ENCODE results near the gene COMMD8.

COMMD8 gene

DNA sequence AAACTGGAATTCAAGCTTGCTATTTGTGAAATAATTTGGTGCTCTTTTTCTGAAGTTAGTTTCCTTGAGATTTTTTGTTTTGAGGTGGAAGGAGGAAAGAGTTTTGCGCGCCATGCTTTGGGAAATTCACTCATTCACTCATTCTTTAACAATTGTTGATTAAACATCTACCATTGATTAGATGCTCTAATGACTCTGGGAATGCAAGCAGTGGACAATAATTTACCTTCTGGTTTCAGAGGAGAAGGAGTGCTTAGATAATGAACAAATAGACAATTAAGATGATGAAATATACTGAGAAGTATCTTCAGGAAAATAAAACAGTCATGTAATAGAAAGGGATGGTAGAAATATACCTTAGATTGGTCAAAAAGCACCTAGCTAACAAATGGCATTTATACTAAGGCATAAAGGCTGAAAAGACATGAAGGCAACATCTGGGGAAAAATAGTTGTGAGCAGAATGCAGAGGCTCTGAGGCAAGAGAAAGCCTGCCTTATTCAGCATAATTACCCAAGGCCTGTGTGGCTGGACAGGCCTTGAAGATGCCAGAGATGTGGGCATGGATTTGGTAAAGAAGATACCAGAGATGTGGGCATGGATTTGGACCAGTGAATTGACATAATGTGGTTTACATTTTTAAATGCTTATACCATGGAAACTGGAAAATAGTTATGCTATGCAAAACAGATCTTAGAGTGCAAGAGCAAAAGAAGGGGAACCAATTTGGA, 2.7 kb upstream of the COMMD8 start:
- Histone ChIP-seq H3K9ac (no peak overlapping the region), H3K36me3 (no peaks in the 10 kb centered on the region), H3K4me2 (peak overlapping the region in 1 of 11 experiments; percentile 87; a peak in 1 of 22 replicates), H3K27ac (no peak overlapping the region), H3K27me3 (no peaks in the 10 kb centered on the region), H3K4me1 (peaks cover 18 to 34% (median 30%) of the 10 kb centered on the region in 10 experiments), H4K20me1 (no peaks in the 10 kb centered on the region), H3K9me3 (replicated peaks in 1 of 11) (no peaks in the 10 kb centered on the region), H3K4me3 (no peak overlapping the region)
- no peak for TF ChIP-seq Cebpa-rat (IDR thresholded peaks at IDR 0.05)

- H3K9me3 ChIP-seq (replicated peaks in 1 of 11): no peaks in the 10 kb centered on the region
- H3K27ac ChIP-seq: no peak overlapping the region
- H3K27me3 ChIP-seq: no peaks in the 10 kb centered on the region
- H4K20me1 ChIP-seq: no peaks in the 10 kb centered on the region
- H3K36me3 ChIP-seq: peaks cover 0 to 2% (median 0%) of the 10 kb centered on the region in 11 experiments; a peak in 2 of 22 replicates
- peaks cover 26 to 34% (median 30%) of the 10 kb centered on the region in 10 experiments for H3K4me1 ChIP-seq
- no peak overlapping the region for H3K9ac ChIP-seq
- H3K4me2 ChIP-seq: peak overlapping the region in 8 of 11 experiments; percentile 8 to 94 (median 82); a peak in 10 of 22 replicates
- H3K4me3 ChIP-seq: no peak overlapping the region
- TF ChIP-seq Cebpa-rat (IDR thresholded peaks at IDR 0.05): no peak
Measured at GRCh38 chr4:47465004-47465403, 1.5 kb upstream of the COMMD8 start.

DNA sequence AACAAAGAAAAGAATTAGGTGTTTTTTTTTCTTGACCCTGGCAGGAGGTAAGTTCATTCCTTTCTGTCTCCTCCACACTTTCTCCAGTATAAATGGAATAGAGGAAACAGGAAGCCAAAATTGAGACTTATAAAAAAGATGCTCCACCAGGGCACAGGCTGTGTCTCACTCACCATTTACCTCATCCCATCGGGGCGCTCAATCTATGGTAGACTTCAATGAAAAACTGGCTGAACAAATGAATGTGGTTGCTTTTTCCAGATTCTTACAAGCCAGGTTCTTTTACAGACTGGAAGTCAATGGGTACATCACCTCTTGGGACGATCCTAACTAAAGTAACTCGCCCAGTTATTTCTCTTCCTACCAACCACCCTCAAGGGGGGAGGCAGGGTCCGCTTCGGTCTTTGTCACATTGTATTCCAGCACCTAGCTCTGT, 685 bp downstream of the COMMD8 start:
- no peaks in the 10 kb centered on the region for H4K20me1 ChIP-seq
- no peak for TF ChIP-seq Cebpa-rat (IDR thresholded peaks at IDR 0.05)
- H3K36me3 ChIP-seq: peaks cover 0 to 20% (median 6%) of the 10 kb centered on the region in 11 experiments; a peak in 11 of 22 replicates
- no peaks in the 10 kb centered on the region for H3K9me3 ChIP-seq (replicated peaks in 1 of 11)
- peak overlapping the region; percentile 80 to 95 (median 91) for H3K4me2 ChIP-seq
- no peaks in the 10 kb centered on the region for H3K27me3 ChIP-seq
- peak overlapping the region; percentile 73 to 91 (median 80) for H3K4me3 ChIP-seq
- H3K27ac ChIP-seq: peak overlapping the region; percentile 71 to 92 (median 86)
- H3K9ac ChIP-seq: peak overlapping the region; percentile 81 to 90 (median 84)
- H3K4me1 ChIP-seq: peaks cover 26 to 34% (median 30%) of the 10 kb centered on the region in 10 experiments

GRCh38 chr4:47451657-47452056, 11.8 kb downstream of the COMMD8 start:
- TF ChIP-seq Cebpa-rat (IDR thresholded peaks at IDR 0.05): no peak
- Histone ChIP-seq H3K36me3 (peaks cover 27 to 73% (median 53%) of the 10 kb centered on the region in 11 experiments), H3K9me3 (replicated peaks in 1 of 11) (no peaks in the 10 kb centered on the region), H3K27ac (no peak overlapping the region), H3K9ac (no peak overlapping the region), H3K4me3 (no peak overlapping the region), H4K20me1 (no peaks in the 10 kb centered on the region), H3K4me1 (no peaks in the 10 kb centered on the region), H3K27me3 (no peaks in the 10 kb centered on the region), H3K4me2 (no peak overlapping the region)

GRCh38 chr4:47444031-47444430, 19.5 kb downstream of the COMMD8 start:
- Histone ChIP-seq H3K27ac (peak overlapping the region in 7 of 11 experiments; percentile 46 to 79 (median 69); a peak in 13 of 22 replicates), H3K36me3 (peaks cover 0 to 6% (median 0%) of the 10 kb centered on the region in 11 experiments; a peak in 1 of 22 replicates), H3K9me3 (replicated peaks in 1 of 11) (no peaks in the 10 kb centered on the region), H3K4me3 (no peak overlapping the region), H3K27me3 (no peaks in the 10 kb centered on the region), H3K9ac (peak overlapping the region in 2 of 11 experiments; percentile 11 to 38; a peak in 3 of 22 replicates), H3K4me2 (peak overlapping the region; percentile 40 to 89 (median 64); a peak in 20 of 22 replicates), H3K4me1 (peaks cover 20 to 36% (median 27%) of the 10 kb centered on the region in 10 experiments), H4K20me1 (no peaks in the 10 kb centered on the region)
- no peak for TF ChIP-seq Cebpa-rat (IDR thresholded peaks at IDR 0.05)

GRCh38 chr4:47442980-47443379, 20.5 kb downstream of the COMMD8 start:
- Histone ChIP-seq H3K9ac (peak overlapping the region in 5 of 11 experiments; percentile 11 to 56 (median 38); a peak in 7 of 22 replicates), H3K36me3 (0 out of 22 replicates have a peak, but pooled peaks cover 0 to 2% (median 0%) of the 10 kb centered on the region in 11 experiments), H4K20me1 (no peaks in the 10 kb centered on the region), H3K4me3 (no peak overlapping the region; a peak in 1 of 20 replicates), H3K27ac (peak overlapping the region in 7 of 11 experiments; percentile 46 to 79 (median 69); a peak in 15 of 22 replicates), H3K9me3 (replicated peaks in 1 of 11) (no peaks in the 10 kb centered on the region), H3K4me1 (peaks cover 20 to 36% (median 27%) of the 10 kb centered on the region in 10 experiments), H3K27me3 (no peaks in the 10 kb centered on the region), H3K4me2 (peak overlapping the region; percentile 40 to 89 (median 64))
- TF ChIP-seq Cebpa-rat (IDR thresholded peaks at IDR 0.05): no peak

GRCh38 chr4:47434931-47435330, 28.6 kb downstream of the COMMD8 start:
- Histone ChIP-seq H3K9ac (no peak overlapping the region), H3K4me3 (no peak overlapping the region), H3K27ac (no peak overlapping the region), H3K4me2 (no peak overlapping the region), H3K36me3 (no peaks in the 10 kb centered on the region), H3K27me3 (no peaks in the 10 kb centered on the region), H4K20me1 (no peaks in the 10 kb centered on the region), H3K4me1 (no peaks in the 10 kb centered on the region), H3K9me3 (replicated peaks in 1 of 11) (no peaks in the 10 kb centered on the region)
- TF ChIP-seq Cebpa-rat (IDR thresholded peaks at IDR 0.05): no peak

DNA sequence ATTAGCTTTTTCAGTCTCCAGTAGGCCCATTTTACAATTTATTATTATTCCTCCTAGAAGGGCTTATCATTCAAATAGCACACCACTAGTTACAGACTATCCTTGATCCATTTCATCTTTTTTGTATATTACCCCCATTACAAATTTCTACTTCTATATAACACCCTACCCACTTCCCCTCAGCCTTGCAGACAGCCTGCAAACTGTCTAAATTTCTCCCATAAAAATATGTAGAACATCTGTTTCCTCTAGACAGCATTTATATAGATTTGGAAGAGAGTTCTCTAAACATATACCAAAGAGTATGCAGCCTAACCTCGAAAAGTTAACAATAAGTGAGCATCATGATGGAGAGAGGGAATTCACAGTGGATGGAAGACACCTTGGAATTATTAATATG, 30.8 kb downstream of the COMMD8 start:
- TF ChIP-seq Cebpa-rat (IDR thresholded peaks at IDR 0.05): no peak

DNA sequence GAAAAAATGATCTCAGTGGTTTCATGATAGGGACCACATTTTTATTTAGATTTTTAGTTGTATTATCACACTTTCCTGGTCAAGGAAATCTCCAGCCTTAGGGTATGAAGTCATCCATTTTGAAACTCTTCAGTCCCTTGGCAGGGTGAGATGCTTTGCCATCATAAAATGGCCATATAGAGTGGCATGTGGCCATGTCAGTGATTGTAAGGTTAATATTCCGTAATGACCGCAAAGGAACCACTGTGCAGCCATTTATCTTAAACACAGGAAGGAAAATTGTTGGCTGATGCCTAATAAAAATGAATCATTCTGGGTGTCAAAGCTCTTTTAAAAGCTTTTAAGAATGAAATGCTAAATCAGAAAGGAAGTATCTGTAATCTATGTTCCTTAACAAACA, 35.6 kb downstream of the COMMD8 start:
- Histone ChIP-seq H3K9me3 (replicated peaks in 1 of 11) (0 out of 22 replicates have a peak, but pooled peaks cover 0 to 4% (median 0%) of the 10 kb centered on the region in 11 experiments), H4K20me1 (no peaks in the 10 kb centered on the region), H3K4me2 (no peak overlapping the region), H3K36me3 (no peaks in the 10 kb centered on the region), H3K27me3 (no peaks in the 10 kb centered on the region), H3K4me3 (no peak overlapping the region), H3K9ac (no peak overlapping the region), H3K27ac (no peak overlapping the region), H3K4me1 (no peaks in the 10 kb centered on the region)
- TF ChIP-seq Cebpa-rat (IDR thresholded peaks at IDR 0.05): no peak

More for the DNA sequence above, 30.8 kb downstream of the COMMD8 start:
- Histone ChIP-seq H4K20me1 (no peaks in the 10 kb centered on the region), H3K9ac (no peak overlapping the region), H3K9me3 (replicated peaks in 1 of 11) (no peaks in the 10 kb centered on the region), H3K36me3 (no peaks in the 10 kb centered on the region), H3K27ac (no peak overlapping the region), H3K4me1 (no peaks in the 10 kb centered on the region), H3K4me2 (no peak overlapping the region), H3K27me3 (no peaks in the 10 kb centered on the region), H3K4me3 (no peak overlapping the region)

Measured in BLaER1 treated with 17β-estradiol and CSF1 and Interleukin-3, amounts not matched to agents 10 nM and 100 nM (cell line).